GM21381 (cell line): ENCODE measurements around the gene MARK1.
"Not testable (repeated sequence)": the region's sequence is repeated elsewhere in the genome, so short reads cannot be mapped to it uniquely, and the experiment has no call there.

Source experiments
- ATAC-seq: cut with Tn5 transposase; IDR thresholded peaks from one replicate; pipeline ENCODE4 v1.9.1; 2021; ENCODE audit warnings: mild to moderate bottlenecking, moderate library complexity; ENCODE audit not compliant: unreplicated experiment

The MARK1 gene

GRCh38 chr1:220605651-220606050 lies 77.7 kb downstream of the MARK1 start:
- ATAC-seq, result not testable (repeated sequence)

GRCh38 chr1:220611100-220611499 lies 83.2 kb downstream of the MARK1 start:
- ATAC-seq, result not testable (repeated sequence)

- no peak for ATAC-seq
Observed at GRCh38 chr1:220616836-220617235, 88.9 kb downstream of the MARK1 start.

GRCh38 chr1:220628431-220628830 lies 100.5 kb downstream of the MARK1 start:
- no peak for ATAC-seq

- ATAC-seq, result no peak
Observed at GRCh38 chr1:220631238-220631815, 103.4 kb downstream of the MARK1 start.

- no peak for ATAC-seq
Observed at GRCh38 chr1:220637759-220638158, 109.8 kb downstream of the MARK1 start.

GRCh38 chr1:220642285-220642684 lies 114.3 kb downstream of the MARK1 start:
- no peak for ATAC-seq

- ATAC-seq, result no peak
Observed at GRCh38 chr1:220652995-220653394, 125.1 kb downstream of the MARK1 start.

GRCh38 chr1:220655509-220655908 lies 127.6 kb downstream of the MARK1 start:
- ATAC-seq, result peak; percentile 90

- ATAC-seq, result no peak
Observed at GRCh38 chr1:220655961-220656740, 128.2 kb downstream of the MARK1 start.

- no peak for ATAC-seq
Observed at GRCh38 chr1:220666349-220666748, 138.4 kb downstream of the MARK1 start.

- ATAC-seq, result no peak
Observed at GRCh38 chr1:220669005-220669404, 141.1 kb downstream of the MARK1 start.

- ATAC-seq, result no peak
Observed at GRCh38 chr1:220670365-220670764, 142.4 kb downstream of the MARK1 start.

- ATAC-seq, result no peak
Observed at GRCh38 chr1:220673921-220674320, 146.0 kb downstream of the MARK1 start.

- ATAC-seq, result no peak
Observed at GRCh38 chr1:220677251-220677650, 149.3 kb downstream of the MARK1 start.

- peak; percentile 95 for ATAC-seq
Observed at GRCh38 chr1:220680085-220680687, 152.2 kb downstream of the MARK1 start.

- no peak for ATAC-seq
Observed at GRCh38 chr1:220681220-220681880, 153.4 kb downstream of the MARK1 start.

GRCh38 chr1:220682901-220683576 lies 155.1 kb downstream of the MARK1 start:
- no peak for ATAC-seq

GRCh38 chr1:220683716-220684115 lies 155.8 kb downstream of the MARK1 start:
- ATAC-seq, result not testable (repeated sequence)

- ATAC-seq, result no peak
Observed at GRCh38 chr1:220684890-220685289, 157.0 kb downstream of the MARK1 start.

GRCh38 chr1:220685879-220686278 lies 157.9 kb downstream of the MARK1 start:
- no peak for ATAC-seq
